ENCODE results near the gene FREM1. TPM values are rescaled to one million over a fixed set of nuclear protein-coding genes. Genes with fewer than 3 reads are reported as not detected.

The FREM1 gene
- total RNA-seq, 1 donor, result under 0.01 TPM

GRCh38 chr9:14750821-14751220 lies 159.4 kb downstream of the FREM1 start:
- no peaks in the 10 kb centered on the region for H3K27me3 ChIP-seq (ENCODE audit: insufficient read depth, low read length)
- H3K9me3 ChIP-seq (ENCODE audit: low read depth, low read length), result no peaks in the 10 kb centered on the region
- H3K4me3 ChIP-seq (ENCODE audit: low read length), result no peak overlapping the region
- no peaks in the 10 kb centered on the region for H3K4me1 ChIP-seq (ENCODE audit: insufficient read depth, low read length)

- H3K9me3 ChIP-seq (ENCODE audit: low read depth, low read length), result no peaks in the 10 kb centered on the region
- no peak overlapping the region for H3K4me3 ChIP-seq (ENCODE audit: low read length)
- H3K27me3 ChIP-seq (ENCODE audit: insufficient read depth, low read length), result no peaks in the 10 kb centered on the region
- no peaks in the 10 kb centered on the region for H3K4me1 ChIP-seq (ENCODE audit: insufficient read depth, low read length)
Measured at GRCh38 chr9:14749741-14750211, 160.5 kb downstream of the FREM1 start.

- Histone ChIP-seq H3K4me1 (ENCODE audit: insufficient read depth, low read length) (no peaks in the 10 kb centered on the region), H3K4me3 (ENCODE audit: low read length) (no peak overlapping the region), H3K27me3 (ENCODE audit: insufficient read depth, low read length) (no peaks in the 10 kb centered on the region), H3K9me3 (ENCODE audit: low read depth, low read length) (no peaks in the 10 kb centered on the region)
Measured at GRCh38 chr9:14748373-14748772, 161.9 kb downstream of the FREM1 start.

- Histone ChIP-seq H3K9me3 (ENCODE audit: low read depth, low read length) (no peaks in the 10 kb centered on the region), H3K4me1 (ENCODE audit: insufficient read depth, low read length) (no peaks in the 10 kb centered on the region), H3K4me3 (ENCODE audit: low read length) (no peak overlapping the region), H3K27me3 (ENCODE audit: insufficient read depth, low read length) (no peaks in the 10 kb centered on the region)
Measured at GRCh38 chr9:14747111-14747510, 163.1 kb downstream of the FREM1 start.

GRCh38 chr9:14746626-14747025 lies 163.6 kb downstream of the FREM1 start:
- no peaks in the 10 kb centered on the region for H3K9me3 ChIP-seq (ENCODE audit: low read depth, low read length)
- H3K4me3 ChIP-seq (ENCODE audit: low read length), result no peak overlapping the region
- no peaks in the 10 kb centered on the region for H3K27me3 ChIP-seq (ENCODE audit: insufficient read depth, low read length)
- no peaks in the 10 kb centered on the region for H3K4me1 ChIP-seq (ENCODE audit: insufficient read depth, low read length)

GRCh38 chr9:14744768-14745167 lies 165.5 kb downstream of the FREM1 start:
- H3K9me3 ChIP-seq (ENCODE audit: low read depth, low read length), result no peaks in the 10 kb centered on the region
- H3K4me3 ChIP-seq (ENCODE audit: low read length), result no peak overlapping the region
- H3K27me3 ChIP-seq (ENCODE audit: insufficient read depth, low read length), result no peaks in the 10 kb centered on the region
- H3K4me1 ChIP-seq (ENCODE audit: insufficient read depth, low read length), result no peaks in the 10 kb centered on the region

GRCh38 chr9:14741369-14741768 lies 168.9 kb downstream of the FREM1 start:
- Histone ChIP-seq H3K27me3 (ENCODE audit: insufficient read depth, low read length) (no peaks in the 10 kb centered on the region), H3K9me3 (ENCODE audit: low read depth, low read length) (no peaks in the 10 kb centered on the region), H3K4me1 (ENCODE audit: insufficient read depth, low read length) (no peaks in the 10 kb centered on the region), H3K4me3 (ENCODE audit: low read length) (no peak overlapping the region)

- H3K4me3 ChIP-seq (ENCODE audit: low read length), result no peak overlapping the region
- H3K27me3 ChIP-seq (ENCODE audit: insufficient read depth, low read length), result no peaks in the 10 kb centered on the region
- no peaks in the 10 kb centered on the region for H3K9me3 ChIP-seq (ENCODE audit: low read depth, low read length)
- no peaks in the 10 kb centered on the region for H3K4me1 ChIP-seq (ENCODE audit: insufficient read depth, low read length)
Measured at GRCh38 chr9:14733133-14733532, 177.1 kb downstream of the FREM1 start.

- Histone ChIP-seq H3K4me1 (ENCODE audit: insufficient read depth, low read length) (no peaks in the 10 kb centered on the region), H3K9me3 (ENCODE audit: low read depth, low read length) (no peaks in the 10 kb centered on the region), H3K27me3 (ENCODE audit: insufficient read depth, low read length) (no peaks in the 10 kb centered on the region), H3K4me3 (ENCODE audit: low read length) (no peak overlapping the region)
Measured at GRCh38 chr9:14731294-14731981, 178.8 kb downstream of the FREM1 start.

GRCh38 chr9:14730461-14730898 lies 179.7 kb downstream of the FREM1 start:
- no peaks in the 10 kb centered on the region for H3K27me3 ChIP-seq (ENCODE audit: insufficient read depth, low read length)

GRCh38 chr9:14723301-14723700 lies 186.9 kb downstream of the FREM1 start:
- H3K4me3 ChIP-seq (ENCODE audit: low read length), result no peak overlapping the region
- H3K9me3 ChIP-seq (ENCODE audit: low read depth, low read length), result no peaks in the 10 kb centered on the region
- no peaks in the 10 kb centered on the region for H3K4me1 ChIP-seq (ENCODE audit: insufficient read depth, low read length)
- peaks cover 8% of the 10 kb centered on the region for H3K27me3 ChIP-seq (ENCODE audit: insufficient read depth, low read length)

More at GRCh38 chr9:14730461-14730898, 179.7 kb downstream of the FREM1 start:
- no peaks in the 10 kb centered on the region for H3K4me1 ChIP-seq (ENCODE audit: insufficient read depth, low read length)
- H3K9me3 ChIP-seq (ENCODE audit: low read depth, low read length), result no peaks in the 10 kb centered on the region
- H3K4me3 ChIP-seq (ENCODE audit: low read length), result no peak overlapping the region

GRCh38 chr9:14722391-14723035 lies 187.7 kb downstream of the FREM1 start, which contains the start of gene CER1:
CER1 (minus strand) TSS chr9:14722733; CDS start chr9:14722672, 61 bp downstream.
- no peaks in the 10 kb centered on the region for H3K4me1 ChIP-seq (ENCODE audit: insufficient read depth, low read length)
- no peak within 1 kb of the TSS for H3K4me3 ChIP-seq (ENCODE audit: low read length)
- H3K9me3 ChIP-seq (ENCODE audit: low read depth, low read length), result no peaks in the 10 kb centered on the region
- peaks cover 13% of the 10 kb centered on the region for H3K27me3 ChIP-seq (ENCODE audit: insufficient read depth, low read length)

- Histone ChIP-seq H3K27me3 (ENCODE audit: insufficient read depth, low read length) (peaks cover 11% of the 10 kb centered on the region), H3K4me1 (ENCODE audit: insufficient read depth, low read length) (no peaks in the 10 kb centered on the region), H3K4me3 (ENCODE audit: low read length) (no peak overlapping the region), H3K9me3 (ENCODE audit: low read depth, low read length) (no peaks in the 10 kb centered on the region)
Measured at GRCh38 chr9:14719231-14719923, 190.9 kb downstream of the FREM1 start.

- Histone ChIP-seq H3K9me3 (ENCODE audit: low read depth, low read length) (no peaks in the 10 kb centered on the region), H3K4me1 (ENCODE audit: insufficient read depth, low read length) (no peaks in the 10 kb centered on the region), H3K27me3 (ENCODE audit: insufficient read depth, low read length) (peaks cover 10% of the 10 kb centered on the region), H3K4me3 (ENCODE audit: low read length) (no peak overlapping the region)
Measured at GRCh38 chr9:14715102-14715501, 195.1 kb downstream of the FREM1 start.

GRCh38 chr9:14713187-14713767 lies 197.0 kb downstream of the FREM1 start:
- Histone ChIP-seq H3K27me3 (ENCODE audit: insufficient read depth, low read length) (peaks cover 17% of the 10 kb centered on the region), H3K9me3 (ENCODE audit: low read depth, low read length) (no peaks in the 10 kb centered on the region), H3K4me3 (ENCODE audit: low read length) (no peak overlapping the region), H3K4me1 (ENCODE audit: insufficient read depth, low read length) (no peaks in the 10 kb centered on the region)

Measured in mononuclear cell (primary cell).